ENCODE measurements around the gene LZTR1.
"Not testable (repeated sequence)": the region's sequence is repeated elsewhere in the genome, so short reads cannot be mapped to it uniquely, and the experiment has no call there.

The LZTR1 gene

GRCh38 chr22:20942203-20942902 is 39.7 kb upstream of the LZTR1 start:
- H3K9me3 ChIP-seq (ENCODE audit: control insufficient read depth in 2 of 2, low read length in 2 of 2); H3K4me3 ChIP-seq (ENCODE audit: low read length in 2 of 2); H3K9ac ChIP-seq (ENCODE audit: low read depth in 1 of 2, low read length in 2 of 2); H3K27ac ChIP-seq (ENCODE audit: low read depth in 2 of 2, low read length in 2 of 2); H3K27me3 ChIP-seq (ENCODE audit: control insufficient read depth in 2 of 2, insufficient read depth in 2 of 2, low read length in 2 of 2): not testable (repeated sequence)
- H3K36me3 ChIP-seq (ENCODE audit: control insufficient read depth in 2 of 2, insufficient read depth in 2 of 2, low read length in 2 of 2), result peaks cover 0 to 13% of the 10 kb centered on the region in 2 donors
- H3K4me1 ChIP-seq (ENCODE audit: control insufficient read depth in 2 of 2, insufficient read depth in 2 of 2, low read length in 2 of 2), result peaks cover 14 to 15% of the 10 kb centered on the region in 2 donors

DNA sequence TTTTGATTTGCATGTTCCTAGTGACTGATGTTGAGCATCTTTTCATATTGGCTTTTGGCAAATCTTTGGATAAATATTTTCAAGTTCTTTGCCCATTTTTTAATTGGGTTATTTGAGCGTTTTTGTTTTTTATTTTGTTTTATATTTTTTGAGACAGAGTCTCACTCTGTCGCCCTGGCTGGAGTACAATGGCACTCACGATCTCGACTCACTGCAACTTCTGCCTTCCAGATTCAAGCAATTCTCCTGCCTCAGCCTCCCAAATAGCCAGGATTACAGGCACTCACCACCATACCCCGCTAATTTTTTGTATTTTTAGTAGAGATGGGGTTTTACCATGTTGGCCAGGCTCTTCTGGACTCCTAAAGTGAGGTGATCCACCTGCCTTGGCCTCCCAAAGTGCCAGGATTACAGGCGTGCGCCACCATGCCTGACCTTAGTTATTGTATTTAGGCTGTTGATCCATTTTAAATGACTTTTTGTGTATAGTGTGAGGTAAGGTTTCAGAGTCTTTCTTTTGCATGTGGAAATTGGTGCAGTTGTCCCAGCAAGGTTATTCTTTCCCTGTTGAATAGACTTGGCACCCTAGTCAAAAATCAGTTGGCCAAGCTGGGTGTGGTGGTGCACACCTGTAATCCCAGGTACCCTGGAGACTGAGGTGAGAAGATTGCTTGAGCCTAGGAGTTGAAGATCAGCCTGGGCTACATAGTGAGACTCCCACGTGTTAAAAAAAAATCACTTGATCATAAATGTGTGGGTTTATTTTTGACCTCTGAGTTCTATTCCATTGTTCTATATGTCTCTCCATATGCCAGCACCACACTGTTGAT is 38.8 kb upstream of the LZTR1 start:
- H3K36me3 ChIP-seq (ENCODE audit: control insufficient read depth in 2 of 2, insufficient read depth in 2 of 2, low read length in 2 of 2), result peaks cover 0 to 10% of the 10 kb centered on the region in 2 donors
- H3K9me3 ChIP-seq (ENCODE audit: control insufficient read depth in 2 of 2, low read length in 2 of 2), result no peaks in the 10 kb centered on the region
- peaks cover 13 to 16% of the 10 kb centered on the region in 2 donors for H3K4me1 ChIP-seq (ENCODE audit: control insufficient read depth in 2 of 2, insufficient read depth in 2 of 2, low read length in 2 of 2)
- H3K9ac ChIP-seq (ENCODE audit: low read depth in 1 of 2, low read length in 2 of 2), result no peak overlapping the region
- H3K4me3 ChIP-seq (ENCODE audit: low read length in 2 of 2), result no peak overlapping the region
- H3K27ac ChIP-seq (ENCODE audit: low read depth in 2 of 2, low read length in 2 of 2), result no peak overlapping the region
- no peaks in the 10 kb centered on the region for H3K27me3 ChIP-seq (ENCODE audit: control insufficient read depth in 2 of 2, insufficient read depth in 2 of 2, low read length in 2 of 2)

- Histone ChIP-seq H3K27me3 (ENCODE audit: control insufficient read depth in 2 of 2, insufficient read depth in 2 of 2, low read length in 2 of 2) (no peaks in the 10 kb centered on the region), H3K4me1 (ENCODE audit: control insufficient read depth in 2 of 2, insufficient read depth in 2 of 2, low read length in 2 of 2) (peaks cover 16% of the 10 kb centered on the region in 2 donors), H3K4me3 (ENCODE audit: low read length in 2 of 2) (no peak overlapping the region), H3K27ac (ENCODE audit: low read depth in 2 of 2, low read length in 2 of 2) (no peak overlapping the region), H3K9ac (ENCODE audit: low read depth in 1 of 2, low read length in 2 of 2) (no peak overlapping the region), H3K36me3 (ENCODE audit: control insufficient read depth in 2 of 2, insufficient read depth in 2 of 2, low read length in 2 of 2) (peaks cover 0 to 8% of the 10 kb centered on the region in 2 donors), H3K9me3 (ENCODE audit: control insufficient read depth in 2 of 2, low read length in 2 of 2) (no peaks in the 10 kb centered on the region)
Measured at GRCh38 chr22:20944042-20944441, 38.1 kb upstream of the LZTR1 start.

DNA sequence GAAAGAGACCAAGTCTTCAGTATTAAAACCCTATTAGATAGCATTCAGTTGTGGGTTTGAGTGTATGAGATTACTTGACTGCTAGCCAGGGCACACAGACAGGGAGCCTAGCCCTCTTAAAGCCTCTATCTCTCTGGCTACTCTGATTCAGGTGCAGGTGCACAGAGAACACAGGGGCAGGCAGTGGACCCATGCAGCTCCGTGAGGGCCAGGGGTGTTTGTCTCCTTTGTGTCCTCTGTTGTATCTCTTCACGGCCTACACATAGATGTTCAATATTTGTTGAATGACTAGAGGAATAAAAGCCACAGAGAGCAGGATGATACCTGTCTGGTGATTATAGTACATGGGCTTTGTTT is 36.5 kb upstream of the LZTR1 start:
- Histone ChIP-seq H3K4me1 (ENCODE audit: control insufficient read depth in 2 of 2, insufficient read depth in 2 of 2, low read length in 2 of 2) (peaks cover 16 to 22% of the 10 kb centered on the region in 2 donors), H3K27ac (ENCODE audit: low read depth in 2 of 2, low read length in 2 of 2) (no peak overlapping the region)

DNA sequence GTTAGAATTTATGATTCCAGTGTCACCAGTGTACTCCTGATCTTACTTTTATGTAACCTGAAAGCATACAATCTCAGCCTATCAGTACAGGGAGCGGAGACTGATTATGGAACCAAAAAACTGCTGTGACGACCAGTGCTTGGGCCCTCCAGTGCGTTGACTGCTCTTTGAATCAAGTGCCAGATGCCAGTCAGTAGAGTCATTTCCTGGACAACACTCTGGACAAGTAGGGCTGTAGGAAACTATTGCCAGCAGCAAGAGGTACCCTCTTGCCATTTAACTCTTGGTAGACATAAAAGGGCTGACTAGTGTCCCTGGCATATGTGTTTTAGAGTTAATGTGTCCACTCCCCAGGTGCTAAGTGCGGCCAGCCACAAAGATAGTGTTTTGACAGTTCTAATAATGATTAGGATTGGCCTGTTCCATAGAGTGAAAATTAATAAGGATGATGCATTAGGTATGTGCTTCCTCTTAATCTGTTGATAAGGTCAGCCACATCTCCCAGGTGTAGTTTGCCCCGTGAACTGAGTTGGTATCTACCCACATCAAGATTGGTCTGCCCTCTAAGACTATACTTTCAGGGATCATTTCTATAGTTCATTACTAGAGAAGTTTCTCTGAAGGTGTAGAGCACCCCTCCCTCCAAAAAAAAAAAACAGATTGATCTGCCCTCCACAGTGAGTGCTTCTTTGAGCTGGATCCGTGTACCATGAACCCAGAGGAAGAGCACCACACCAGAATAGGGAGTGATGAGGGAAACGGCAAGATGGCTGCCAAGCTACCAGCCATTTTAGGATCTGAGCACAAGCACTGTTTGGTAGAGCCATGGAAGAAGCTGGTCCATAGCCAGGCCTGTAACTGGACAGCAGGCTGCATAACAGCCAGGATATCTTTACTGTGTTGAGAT is 35.8 kb upstream of the LZTR1 start:
- Histone ChIP-seq H3K4me3 (ENCODE audit: low read length in 2 of 2) (no peak overlapping the region), H3K27me3 (ENCODE audit: control insufficient read depth in 2 of 2, insufficient read depth in 2 of 2, low read length in 2 of 2) (no peaks in the 10 kb centered on the region), H3K27ac (ENCODE audit: low read depth in 2 of 2, low read length in 2 of 2) (no peak overlapping the region), H3K9ac (ENCODE audit: low read depth in 1 of 2, low read length in 2 of 2) (no peak overlapping the region), H3K36me3 (ENCODE audit: control insufficient read depth in 2 of 2, insufficient read depth in 2 of 2, low read length in 2 of 2) (peaks cover 16 to 26% of the 10 kb centered on the region in 2 donors), H3K4me1 (ENCODE audit: control insufficient read depth in 2 of 2, insufficient read depth in 2 of 2, low read length in 2 of 2) (peaks cover 23 to 29% of the 10 kb centered on the region in 2 donors), H3K9me3 (ENCODE audit: control insufficient read depth in 2 of 2, low read length in 2 of 2) (no peaks in the 10 kb centered on the region)

More for the DNA sequence above, 36.5 kb upstream of the LZTR1 start:
- no peaks in the 10 kb centered on the region for H3K9me3 ChIP-seq (ENCODE audit: control insufficient read depth in 2 of 2, low read length in 2 of 2)
- H3K36me3 ChIP-seq (ENCODE audit: control insufficient read depth in 2 of 2, insufficient read depth in 2 of 2, low read length in 2 of 2), result peaks cover 9 to 21% of the 10 kb centered on the region in 2 donors
- no peak overlapping the region for H3K4me3 ChIP-seq (ENCODE audit: low read length in 2 of 2)
- no peak overlapping the region for H3K9ac ChIP-seq (ENCODE audit: low read depth in 1 of 2, low read length in 2 of 2)
- H3K27me3 ChIP-seq (ENCODE audit: control insufficient read depth in 2 of 2, insufficient read depth in 2 of 2, low read length in 2 of 2), result no peaks in the 10 kb centered on the region

DNA sequence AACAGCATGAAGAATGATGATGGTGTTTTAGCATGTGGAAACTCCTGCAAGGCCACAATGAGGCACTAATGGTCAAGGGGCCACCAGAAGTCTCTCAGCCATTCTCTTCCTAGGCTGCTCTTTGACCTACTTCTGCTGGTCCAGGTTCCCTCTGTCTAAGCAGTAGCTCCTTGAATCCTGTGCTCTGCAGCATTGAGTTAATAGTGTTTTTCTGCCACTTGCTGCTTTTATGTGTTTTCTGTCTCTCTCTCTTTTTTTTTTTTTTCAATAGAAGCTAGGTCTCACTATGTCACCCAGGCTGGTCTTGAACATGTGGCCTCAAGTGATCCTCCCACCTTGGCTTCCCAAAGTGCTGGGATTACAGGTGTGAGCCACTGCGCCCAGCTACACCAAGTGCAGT is 35.1 kb upstream of the LZTR1 start:
- peaks cover 30 to 36% of the 10 kb centered on the region in 2 donors for H3K4me1 ChIP-seq (ENCODE audit: control insufficient read depth in 2 of 2, insufficient read depth in 2 of 2, low read length in 2 of 2)
- no peaks in the 10 kb centered on the region for H3K9me3 ChIP-seq (ENCODE audit: control insufficient read depth in 2 of 2, low read length in 2 of 2)
- no peak overlapping the region for H3K4me3 ChIP-seq (ENCODE audit: low read length in 2 of 2)
- H3K27me3 ChIP-seq (ENCODE audit: control insufficient read depth in 2 of 2, insufficient read depth in 2 of 2, low read length in 2 of 2), result no peaks in the 10 kb centered on the region
- peaks cover 23 to 32% of the 10 kb centered on the region in 2 donors for H3K36me3 ChIP-seq (ENCODE audit: control insufficient read depth in 2 of 2, insufficient read depth in 2 of 2, low read length in 2 of 2)
- no peak overlapping the region for H3K9ac ChIP-seq (ENCODE audit: low read depth in 1 of 2, low read length in 2 of 2)
- no peak overlapping the region for H3K27ac ChIP-seq (ENCODE audit: low read depth in 2 of 2, low read length in 2 of 2)

DNA sequence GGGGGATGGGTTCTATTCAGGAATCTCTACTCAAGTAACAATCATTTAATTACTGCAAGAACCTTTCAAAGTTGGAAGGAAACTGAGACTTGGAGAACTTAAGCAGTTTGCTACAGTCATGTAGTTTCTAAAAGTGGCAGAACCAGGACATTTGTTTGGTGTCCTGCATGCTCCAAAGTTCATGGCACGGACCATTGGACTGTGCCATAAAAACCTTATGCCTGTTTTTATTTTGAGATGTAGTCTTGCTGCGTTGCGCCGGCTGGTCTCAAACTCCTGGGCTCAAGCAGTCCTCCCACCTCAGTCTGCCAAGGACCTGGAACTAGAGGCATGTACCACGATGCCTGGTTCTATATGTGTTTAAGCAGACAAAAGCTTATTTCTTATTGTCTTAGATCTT is 33.6 kb upstream of the LZTR1 start:
- Histone ChIP-seq H3K36me3 (ENCODE audit: control insufficient read depth in 2 of 2, insufficient read depth in 2 of 2, low read length in 2 of 2) (peaks cover 29 to 40% of the 10 kb centered on the region in 2 donors), H3K4me1 (ENCODE audit: control insufficient read depth in 2 of 2, insufficient read depth in 2 of 2, low read length in 2 of 2) (peaks cover 40 to 48% of the 10 kb centered on the region in 2 donors), H3K27me3 (ENCODE audit: control insufficient read depth in 2 of 2, insufficient read depth in 2 of 2, low read length in 2 of 2) (no peaks in the 10 kb centered on the region), H3K27ac (ENCODE audit: low read depth in 2 of 2, low read length in 2 of 2) (peak overlapping the region; percentile 11 to 37), H3K9me3 (ENCODE audit: control insufficient read depth in 2 of 2, low read length in 2 of 2) (no peaks in the 10 kb centered on the region), H3K4me3 (ENCODE audit: low read length in 2 of 2) (no peak overlapping the region), H3K9ac (ENCODE audit: low read depth in 1 of 2, low read length in 2 of 2) (no peak overlapping the region)

GRCh38 chr22:20948989-20949388 is 33.1 kb upstream of the LZTR1 start:
- Histone ChIP-seq H3K9me3 (ENCODE audit: control insufficient read depth in 2 of 2, low read length in 2 of 2) (no peaks in the 10 kb centered on the region), H3K4me3 (ENCODE audit: low read length in 2 of 2) (no peak overlapping the region), H3K36me3 (ENCODE audit: control insufficient read depth in 2 of 2, insufficient read depth in 2 of 2, low read length in 2 of 2) (peaks cover 33 to 43% of the 10 kb centered on the region in 2 donors), H3K27ac (ENCODE audit: low read depth in 2 of 2, low read length in 2 of 2) (peak overlapping the region in 1 of 2 donors; percentile 37), H3K9ac (ENCODE audit: low read depth in 1 of 2, low read length in 2 of 2) (no peak overlapping the region), H3K4me1 (ENCODE audit: control insufficient read depth in 2 of 2, insufficient read depth in 2 of 2, low read length in 2 of 2) (peaks cover 46 to 54% of the 10 kb centered on the region in 2 donors), H3K27me3 (ENCODE audit: control insufficient read depth in 2 of 2, insufficient read depth in 2 of 2, low read length in 2 of 2) (no peaks in the 10 kb centered on the region)

DNA sequence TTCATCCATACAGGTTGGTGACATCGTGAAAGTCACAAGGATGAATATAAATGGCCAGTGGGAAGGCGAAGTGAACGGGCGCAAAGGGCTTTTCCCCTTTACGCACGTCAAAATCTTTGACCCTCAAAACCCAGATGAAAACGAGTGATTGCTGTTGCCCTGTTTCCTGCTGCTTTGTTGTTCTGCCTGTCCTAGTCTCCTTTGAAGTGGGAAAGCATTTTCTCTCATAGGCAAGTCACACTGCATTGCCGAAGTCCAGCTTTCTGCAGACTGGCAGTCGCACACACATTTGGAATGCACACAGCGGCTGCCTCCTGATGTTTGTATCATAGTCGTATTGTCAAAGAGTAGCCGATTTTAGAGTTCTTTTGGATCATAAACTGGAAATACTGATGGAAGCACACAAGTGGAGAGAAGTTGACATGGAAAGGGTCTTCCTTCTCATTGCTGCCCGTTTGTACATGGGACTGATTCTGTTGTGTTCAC is 32.4 kb upstream of the LZTR1 start:
- peak overlapping the region in 1 of 2 donors; percentile 40 for H3K4me3 ChIP-seq (ENCODE audit: low read length in 2 of 2)
- peak overlapping the region; percentile 87 to 92 for H3K27ac ChIP-seq (ENCODE audit: low read depth in 2 of 2, low read length in 2 of 2)
- H3K36me3 ChIP-seq (ENCODE audit: control insufficient read depth in 2 of 2, insufficient read depth in 2 of 2, low read length in 2 of 2), result peaks cover 36 to 43% of the 10 kb centered on the region in 2 donors
- H3K4me1 ChIP-seq (ENCODE audit: control insufficient read depth in 2 of 2, insufficient read depth in 2 of 2, low read length in 2 of 2), result peaks cover 51 to 61% of the 10 kb centered on the region in 2 donors
- no peaks in the 10 kb centered on the region for H3K27me3 ChIP-seq (ENCODE audit: control insufficient read depth in 2 of 2, insufficient read depth in 2 of 2, low read length in 2 of 2)
- no peaks in the 10 kb centered on the region for H3K9me3 ChIP-seq (ENCODE audit: control insufficient read depth in 2 of 2, low read length in 2 of 2)
- H3K9ac ChIP-seq (ENCODE audit: low read depth in 1 of 2, low read length in 2 of 2), result no peak overlapping the region

Measured in mucosa of rectum (tissue), 2 donors.